Right renal cortex interstitium (tissue), 3 donors: Measurements from ENCODE around the gene NEU4. TPM values are rescaled to one million over a fixed set of nuclear protein-coding genes. Genes with fewer than 3 reads are reported as not detected.
A peak's percentile ranks its signal among the peaks of the same experiment; 100 is the strongest.
"Not testable (repeated sequence)": the region's sequence is repeated elsewhere in the genome, so short reads cannot be mapped to it uniquely, and the experiment has no call there.

Source experiments
- DNase-seq, 3 donors: peaks; one replicate each; pipeline ENCODE4 v3.0.0-alpha.2; 2013; ENCODE audit warnings: low read depth in 3 of 3, low spot score in 2 of 3
- polyA plus RNA-seq, 3 donors: library from polyadenylated mRNA; unstranded; fragments of 120-200 nt; gene quantifications; one replicate each; pipeline ENCODE4 v1.2.1, GENCODE V29; 2013; ENCODE audit not compliant: insufficient read length in 3 of 3

NEU4 gene, protein sequence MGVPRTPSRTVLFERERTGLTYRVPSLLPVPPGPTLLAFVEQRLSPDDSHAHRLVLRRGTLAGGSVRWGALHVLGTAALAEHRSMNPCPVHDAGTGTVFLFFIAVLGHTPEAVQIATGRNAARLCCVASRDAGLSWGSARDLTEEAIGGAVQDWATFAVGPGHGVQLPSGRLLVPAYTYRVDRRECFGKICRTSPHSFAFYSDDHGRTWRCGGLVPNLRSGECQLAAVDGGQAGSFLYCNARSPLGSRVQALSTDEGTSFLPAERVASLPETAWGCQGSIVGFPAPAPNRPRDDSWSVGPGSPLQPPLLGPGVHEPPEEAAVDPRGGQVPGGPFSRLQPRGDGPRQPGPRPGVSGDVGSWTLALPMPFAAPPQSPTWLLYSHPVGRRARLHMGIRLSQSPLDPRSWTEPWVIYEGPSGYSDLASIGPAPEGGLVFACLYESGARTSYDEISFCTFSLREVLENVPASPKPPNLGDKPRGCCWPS
- 1 to 10 TPM in 2 of 3 donors, under 1 TPM in 1; 0.92 to 1.8 (median 1.3) TPM for polyA plus RNA-seq

GRCh38 chr2:241808721-241809382 lies at the start of gene NEU4:
TSS of gene NEU4 (plus strand) at chr2:241809193. CDS start at chr2:241814485, 5,292 bp downstream.
- peak in 1 of 3 donors; percentile 40 for DNase-seq

GRCh38 chr2:241759893-241760292 lies 49.1 kb upstream of the NEU4 start:
- DNase-seq: not testable (repeated sequence)

- no peak for DNase-seq
Observed at GRCh38 chr2:241760301-241760771, 48.7 kb upstream of the NEU4 start.

DNA sequence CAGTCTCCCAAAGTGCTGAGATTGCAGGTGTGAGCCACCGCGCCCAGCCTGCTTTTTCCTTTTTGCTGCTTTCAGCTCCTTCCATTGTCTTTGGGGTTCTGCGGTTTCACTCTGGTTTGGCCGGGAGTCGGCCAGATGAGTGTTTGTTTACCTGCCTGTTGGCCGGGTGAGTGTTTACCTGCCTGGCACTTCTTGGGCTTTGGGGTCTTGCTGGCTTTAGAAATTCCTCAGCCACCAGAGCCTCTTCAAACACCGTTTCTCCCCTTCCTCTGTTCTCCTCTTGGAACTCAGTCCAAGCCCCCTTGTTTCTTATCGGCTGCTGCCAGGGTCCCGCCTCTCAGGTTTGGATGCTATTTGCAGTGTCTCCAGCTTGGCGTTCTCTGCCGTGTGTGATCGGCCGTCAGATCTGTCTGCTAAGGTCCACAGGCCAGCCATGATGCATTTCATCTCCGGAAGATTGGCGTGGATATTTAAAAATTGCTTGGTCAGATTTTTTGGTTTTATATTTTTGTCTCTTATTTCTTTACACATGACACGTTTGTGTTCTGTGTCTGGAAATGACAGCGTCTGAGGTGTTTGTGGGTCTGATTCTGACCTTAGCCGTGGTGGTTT lies 46.6 kb upstream of the NEU4 start:
- DNase-seq: no peak

- no peak for DNase-seq
Observed at GRCh38 chr2:241762933-241763369, 46.0 kb upstream of the NEU4 start.

DNA sequence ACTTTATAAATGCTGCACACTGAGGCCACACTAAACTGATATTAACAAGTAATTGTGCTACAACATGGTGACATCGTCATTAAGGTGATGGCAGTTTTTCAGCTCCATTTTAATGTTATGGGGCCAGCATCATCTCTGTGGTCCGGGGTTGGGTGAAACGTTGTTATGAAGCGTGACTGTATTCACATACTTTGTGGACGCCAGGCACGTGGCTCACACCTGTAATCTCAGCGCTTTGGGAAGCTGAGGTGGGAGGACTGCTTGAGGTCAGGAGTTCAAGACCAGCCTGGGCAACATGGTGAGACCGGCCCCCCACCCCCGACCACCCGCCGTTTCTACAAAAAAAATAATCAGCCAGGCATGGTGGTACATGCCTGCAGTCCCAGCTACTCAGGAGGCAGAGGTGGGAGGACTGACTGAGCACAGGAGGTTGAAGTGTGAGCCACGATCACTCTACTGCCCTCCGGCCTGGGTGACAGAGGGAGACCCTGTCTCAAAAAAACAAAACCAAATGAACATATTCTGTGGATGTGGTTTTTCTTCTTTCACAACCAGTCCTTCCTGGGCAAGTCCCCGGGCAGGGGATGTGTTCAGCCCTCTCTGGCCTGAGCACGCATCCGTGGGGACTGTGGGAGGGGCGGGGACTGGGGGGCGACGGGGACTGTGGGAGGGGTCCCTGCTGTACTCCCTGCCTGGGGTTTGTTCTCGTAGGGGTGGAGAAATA lies 45.3 kb upstream of the NEU4 start:
- no peak for DNase-seq

GRCh38 chr2:241764275-241765241 lies 44.4 kb upstream of the NEU4 start:
- no peak for DNase-seq

GRCh38 chr2:241767464-241768250 lies 41.3 kb upstream of the NEU4 start:
- DNase-seq: no peak

- DNase-seq: no peak
Observed at GRCh38 chr2:241768251-241768711, 40.7 kb upstream of the NEU4 start.

- DNase-seq: no peak
Observed at GRCh38 chr2:241768850-241769249, 40.1 kb upstream of the NEU4 start.

- DNase-seq: no peak
Observed at GRCh38 chr2:241769819-241770184, 39.2 kb upstream of the NEU4 start.

DNA sequence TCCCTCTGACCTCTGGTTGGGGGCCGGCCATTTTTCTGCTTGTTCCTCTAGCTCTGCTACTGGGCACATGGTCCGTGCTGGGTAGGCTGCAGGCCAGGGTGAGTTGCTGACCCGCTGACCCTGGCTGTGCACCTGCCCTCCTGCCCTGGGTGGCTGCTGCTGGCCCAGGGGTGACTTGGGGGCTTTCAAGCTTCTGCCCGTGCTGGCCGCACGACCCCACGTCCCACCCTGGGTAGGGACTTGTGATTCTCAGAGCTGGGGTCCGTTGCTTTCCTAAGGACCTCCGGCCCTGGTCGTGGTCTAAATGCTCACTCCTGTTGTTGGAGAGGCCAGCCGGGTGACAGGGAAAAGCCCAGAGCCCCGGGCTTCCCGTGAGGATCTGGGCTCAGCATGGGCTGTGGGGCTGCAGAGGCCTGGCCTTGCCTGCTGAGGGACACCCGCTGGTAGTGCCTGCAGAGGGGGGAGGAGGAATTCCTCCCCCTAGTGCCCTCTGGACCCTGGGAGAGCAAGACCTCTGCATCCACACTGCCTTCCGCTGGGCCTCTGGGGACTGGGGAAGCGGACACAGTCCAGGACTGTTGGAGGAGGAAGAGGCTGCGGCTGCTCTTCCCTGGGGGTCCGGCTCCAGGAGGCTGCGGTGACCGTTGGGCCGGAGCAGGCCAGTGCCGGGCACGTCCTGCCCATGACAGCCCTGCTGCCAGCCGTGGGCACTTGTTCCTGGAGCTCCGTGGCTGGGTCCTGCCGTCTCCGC lies 38.6 kb upstream of the NEU4 start:
- no peak for DNase-seq

GRCh38 chr2:241770936-241771285 lies 38.1 kb upstream of the NEU4 start:
- no peak for DNase-seq

DNA sequence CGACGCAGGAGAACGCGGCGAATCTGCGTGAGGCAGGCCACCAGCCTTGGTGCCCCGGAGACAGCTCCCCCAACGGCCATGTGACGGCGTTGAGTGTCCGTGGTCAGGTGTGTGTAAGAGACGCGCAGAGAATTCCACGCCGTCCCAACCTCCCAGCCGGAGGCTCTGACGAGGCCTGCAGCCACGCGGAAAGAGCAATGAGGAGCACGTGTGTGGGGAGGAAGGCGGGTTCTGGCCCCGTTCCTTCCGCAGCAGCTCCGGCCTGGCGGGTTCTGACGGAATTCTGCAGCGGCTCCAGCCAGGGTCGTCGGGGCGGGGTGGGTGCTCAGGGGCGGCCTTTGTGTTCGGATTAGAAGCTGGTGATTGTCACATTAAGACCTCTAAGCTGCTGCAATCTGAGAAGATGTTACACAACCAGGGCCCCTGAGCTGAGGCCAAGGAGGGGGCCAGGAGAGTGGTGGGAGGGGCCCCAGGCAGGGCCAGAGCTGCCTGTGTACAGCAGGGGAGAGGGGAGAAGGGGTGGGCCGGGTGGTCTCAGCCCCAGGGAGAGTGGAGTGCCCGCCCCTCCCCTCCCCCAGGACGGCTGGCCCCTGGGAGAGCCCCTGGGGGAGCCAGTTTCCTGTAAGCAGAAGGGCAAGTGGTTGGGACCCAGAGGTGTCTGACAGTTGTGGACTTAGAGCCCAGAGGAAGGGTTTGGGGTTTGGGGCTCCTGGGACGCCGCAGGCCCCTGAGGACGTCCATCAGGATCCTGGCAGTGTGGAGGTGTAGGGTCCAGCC lies 37.5 kb upstream of the NEU4 start:
- DNase-seq: no peak

- DNase-seq: no peak
Observed at GRCh38 chr2:241772063-241772499, 36.9 kb upstream of the NEU4 start.

DNA sequence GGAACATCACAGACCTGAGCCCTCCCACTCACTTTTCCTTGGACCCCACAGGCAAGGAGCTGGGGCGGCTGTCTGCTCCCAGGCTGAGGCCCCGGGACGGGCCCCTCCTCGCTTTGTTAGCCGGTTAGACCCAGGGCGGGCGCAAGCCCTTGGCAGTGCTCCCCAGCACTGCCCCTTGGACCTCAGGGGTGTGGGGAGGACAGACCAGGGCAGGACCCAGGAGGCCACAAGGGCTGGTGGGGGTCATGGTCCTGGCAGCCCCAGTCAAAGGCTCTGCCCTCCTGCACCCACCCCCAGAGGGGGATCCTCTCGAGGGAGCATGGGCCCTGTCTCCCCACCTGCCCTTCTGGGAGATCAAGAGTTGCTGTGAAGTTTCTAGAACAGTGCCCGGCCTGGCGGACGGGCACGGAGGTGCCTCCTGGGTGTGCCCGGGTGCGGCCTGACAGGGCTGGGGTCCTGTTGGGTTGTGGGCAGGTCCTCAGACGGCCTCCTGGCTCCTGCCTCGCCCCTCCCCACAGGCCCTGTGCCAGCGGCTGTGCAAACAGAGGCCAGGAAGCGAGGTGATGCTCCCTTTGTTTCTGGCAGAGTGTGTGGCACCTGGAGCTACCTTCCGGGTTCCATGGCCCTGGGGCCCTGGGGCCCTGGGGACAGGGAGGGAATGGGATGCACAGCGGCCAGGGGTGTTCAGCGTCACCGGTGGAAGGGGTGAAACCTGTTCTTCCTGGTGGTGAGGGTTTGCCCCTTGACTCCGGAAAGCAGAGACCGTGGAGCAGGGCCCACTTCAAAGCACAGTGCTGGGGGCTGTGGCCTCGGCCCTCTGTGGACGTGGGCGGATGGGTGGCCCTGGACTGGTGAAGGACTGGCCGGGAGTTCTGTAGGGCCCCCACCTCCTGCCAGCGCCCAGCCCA lies 35.2 kb upstream of the NEU4 start:
- DNase-seq: no peak
